Adipose tissue (tissue), 3 donors: ENCODE results near the gene ASAP2. TPM values are rescaled to one million over a fixed set of nuclear protein-coding genes. Genes with fewer than 3 reads are reported as not detected.

Experiments
- H3K27ac ChIP-seq: one replicate; pipeline ENCODE4 v1.5.1; 2013; ENCODE audit warnings: low read depth, low read length
- WGBS, 3 donors: extraction: QIAGEN DNeasy Blood & Tissue Kit; methylation state at CpG; one replicate each; pipeline ENCODE4 v1.1.7; 2013; 5-methylcytosine and 5-hydroxymethylcytosine counted together
- polyA plus RNA-seq, 3 donors: library from polyadenylated mRNA; stranded (reverse); fragments of 200-250 nt; gene quantifications; one replicate each; pipeline ENCODE4 v1.2.3, GENCODE V29; 2013
- donor health status: healthy with polysubstance abuse.
- donor health status: Bipolar disorder and iron deficiency.
- donor health status: healthy.

The ASAP2 gene
- polyA plus RNA-seq, 3 donors: 4.1 to 24.0 (median 12.5) TPM

DNA sequence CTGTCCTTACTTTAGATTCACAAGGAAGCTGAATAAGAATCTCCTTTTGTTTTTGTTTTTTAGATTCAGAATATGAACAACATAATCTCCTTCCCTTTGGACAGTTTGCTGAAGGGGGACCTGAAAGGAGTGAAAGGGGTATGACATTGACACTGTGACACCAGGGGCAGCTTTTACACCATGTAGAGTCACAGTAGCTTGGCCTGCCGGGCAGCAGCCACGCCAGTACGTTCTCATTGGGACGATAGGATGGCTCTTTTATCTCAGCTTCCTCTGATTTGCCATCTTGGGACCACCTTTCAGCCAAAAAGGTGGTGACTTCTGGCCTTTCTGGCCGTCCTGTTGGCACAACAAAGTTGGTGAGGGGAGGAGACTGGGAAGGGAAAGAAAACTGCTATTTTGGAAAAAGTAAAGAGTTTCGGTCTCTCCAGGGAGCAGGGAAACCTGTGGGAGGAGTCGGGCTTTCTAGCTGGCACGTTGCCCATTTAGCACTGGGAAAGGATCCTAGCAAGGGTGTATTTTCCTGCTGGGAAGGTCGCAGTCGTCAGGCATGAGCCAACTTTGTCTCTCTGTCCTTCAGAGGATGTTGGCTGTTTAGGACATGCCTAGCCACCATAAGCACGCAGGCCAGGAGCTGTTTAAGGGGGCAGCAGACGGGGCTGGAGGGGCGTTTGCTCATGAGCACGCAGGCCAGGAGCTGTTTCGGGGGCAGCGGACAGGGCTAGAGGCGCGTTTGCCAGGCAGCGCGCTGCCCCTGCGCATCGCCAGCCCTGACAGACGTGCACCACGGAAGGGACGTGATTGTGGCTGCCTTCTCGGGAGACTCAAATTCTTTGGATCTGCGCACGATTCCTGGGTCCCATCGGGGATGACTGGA lies 112.1 kb downstream of the ASAP2 start:
- H3K27ac ChIP-seq: no peak overlapping the region
- WGBS, 3 donors: 63 to 71% (median 65%) methylated on average over 29 of the region's 29 CpGs

DNA sequence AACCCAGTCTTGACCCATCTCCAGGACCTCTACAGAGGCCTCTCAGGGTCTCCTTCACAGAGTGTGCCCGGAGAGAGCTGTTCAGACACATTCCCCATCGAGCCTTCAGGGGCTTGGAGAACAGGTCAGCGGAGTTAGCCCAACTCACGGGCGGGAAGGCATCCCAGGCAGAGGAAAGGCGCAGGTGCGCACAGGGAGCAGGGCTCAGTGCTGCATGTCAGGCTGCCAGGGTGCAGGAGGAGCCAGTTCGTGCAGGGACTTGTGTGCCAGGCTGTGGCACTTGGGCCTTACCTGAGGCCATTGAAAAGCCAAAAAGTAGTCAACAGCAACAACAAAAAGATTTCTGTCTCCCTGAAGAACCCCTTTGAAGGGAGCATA lies 112.7 kb downstream of the ASAP2 start:
- H3K27ac ChIP-seq: no peak overlapping the region
- 90 to 94% (median 93%) methylated on average over 8 of the region's 8 CpGs for WGBS, 3 donors

DNA sequence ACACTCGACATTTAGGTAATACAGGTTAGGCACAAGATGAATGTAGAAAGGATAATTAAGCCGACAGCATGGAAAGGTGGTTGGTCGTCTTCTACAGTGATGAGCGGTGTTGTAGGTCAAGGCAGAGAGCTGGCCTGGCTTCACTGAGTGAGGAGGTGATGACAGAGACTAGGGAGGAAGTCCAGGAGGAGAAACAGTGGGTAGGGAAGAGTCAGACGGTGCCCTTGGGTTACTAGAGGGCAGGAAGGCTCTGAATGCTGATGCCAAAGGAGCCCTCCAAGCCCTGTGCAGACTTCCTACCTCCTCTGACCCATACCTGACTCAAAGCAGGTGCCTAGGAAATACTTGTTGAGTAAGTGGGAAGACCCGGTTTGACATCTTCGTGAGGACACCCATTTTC lies 116.0 kb downstream of the ASAP2 start:
- 87 to 93% (median 91%) methylated on average over 7 of the region's 7 CpGs for WGBS, 3 donors
- H3K27ac ChIP-seq: no peak overlapping the region

DNA sequence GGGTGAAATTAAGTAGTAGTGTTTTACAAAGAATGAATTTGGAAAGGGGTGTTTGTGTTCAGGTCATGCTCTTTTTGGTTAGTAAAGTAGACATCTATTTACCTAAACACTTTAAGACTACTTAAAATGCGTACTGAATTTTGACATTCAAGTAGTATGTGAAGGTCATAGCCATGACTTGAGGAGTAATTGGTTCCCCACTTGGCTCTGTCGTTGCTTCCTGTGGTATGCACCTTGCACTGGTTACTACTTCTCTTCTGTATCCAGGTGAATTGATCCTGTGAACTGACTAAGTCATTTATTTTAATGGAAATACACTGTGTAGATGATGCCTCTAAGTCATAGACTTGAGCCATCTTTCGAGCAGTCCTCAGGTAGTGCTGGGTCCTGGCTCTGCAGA lies 118.8 kb downstream of the ASAP2 start:
- WGBS, 3 donors: 82 to 85% (median 83%) methylated on average over 3 of the region's 3 CpGs
- H3K27ac ChIP-seq: no peak overlapping the region

DNA sequence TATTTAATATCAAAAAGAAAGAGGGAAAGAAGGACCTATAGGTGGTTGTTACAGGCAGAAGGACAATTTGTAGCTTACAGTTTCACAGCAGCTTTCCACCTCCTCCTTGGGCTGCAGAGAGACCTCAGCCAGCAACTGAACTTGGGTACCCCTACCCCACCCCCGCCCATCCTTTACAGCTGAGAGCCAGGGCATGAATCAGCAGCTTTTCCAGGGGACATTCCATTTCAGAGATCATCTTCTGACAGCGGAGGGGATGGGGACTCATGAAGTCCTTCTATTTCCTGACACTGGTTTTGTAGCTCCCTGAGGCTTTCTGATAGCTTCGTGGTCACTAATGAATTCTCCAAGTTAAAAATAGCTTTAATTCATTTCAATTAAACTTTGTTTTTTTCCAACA lies 120.4 kb downstream of the ASAP2 start:
- no peak overlapping the region for H3K27ac ChIP-seq
- WGBS, 3 donors: 58 to 84% (median 59%) methylated on average over 3 of the region's 3 CpGs

DNA sequence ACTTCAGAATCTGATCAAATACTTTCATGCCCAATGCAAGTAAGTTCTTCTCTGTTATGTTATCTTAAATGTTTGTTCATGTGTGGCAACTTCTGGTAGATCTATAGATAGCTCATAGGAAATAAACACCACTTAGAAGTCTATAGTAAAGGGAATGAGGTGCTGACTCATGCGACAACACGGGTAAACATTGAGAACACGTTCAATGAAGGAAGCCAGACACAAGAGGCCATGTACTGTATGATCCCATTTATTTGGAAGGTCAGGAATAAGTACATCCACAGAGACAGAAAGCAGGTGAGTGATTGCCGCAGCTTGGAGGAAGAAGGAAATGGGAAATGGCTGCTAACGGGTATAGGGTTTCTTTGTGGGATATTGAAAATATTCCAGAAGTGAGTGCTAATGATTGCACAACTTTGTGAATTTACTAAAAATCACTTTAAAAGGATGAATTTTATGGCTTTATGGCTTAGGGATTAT lies 121.3 kb downstream of the ASAP2 start:
- no peak overlapping the region for H3K27ac ChIP-seq
- WGBS, 3 donors: 48 to 69% (median 52%) methylated on average over 5 of the region's 5 CpGs

DNA sequence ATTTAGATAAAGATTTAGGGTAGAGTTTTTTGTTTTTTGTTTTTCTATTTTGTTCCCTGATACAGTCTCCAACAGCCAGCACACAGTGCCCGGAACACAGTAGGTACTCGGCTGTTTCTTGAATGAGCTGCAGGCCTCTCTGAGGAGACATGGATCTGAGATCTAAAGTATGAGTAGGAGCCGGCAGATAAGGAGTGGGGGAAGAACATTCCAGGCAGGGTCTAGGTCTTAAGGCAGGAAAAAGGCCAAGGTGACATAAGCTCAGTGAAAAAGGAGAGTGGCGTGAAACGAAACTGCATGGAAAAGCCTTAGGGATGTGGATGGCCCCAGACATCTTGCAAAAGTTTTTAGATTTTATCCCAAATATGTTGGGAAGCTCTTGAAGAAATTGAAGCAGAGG lies 122.3 kb downstream of the ASAP2 start:
- WGBS, 3 donors: 67 to 80% (median 69%) methylated on average over 5 of the region's 5 CpGs
- no peak overlapping the region for H3K27ac ChIP-seq

DNA sequence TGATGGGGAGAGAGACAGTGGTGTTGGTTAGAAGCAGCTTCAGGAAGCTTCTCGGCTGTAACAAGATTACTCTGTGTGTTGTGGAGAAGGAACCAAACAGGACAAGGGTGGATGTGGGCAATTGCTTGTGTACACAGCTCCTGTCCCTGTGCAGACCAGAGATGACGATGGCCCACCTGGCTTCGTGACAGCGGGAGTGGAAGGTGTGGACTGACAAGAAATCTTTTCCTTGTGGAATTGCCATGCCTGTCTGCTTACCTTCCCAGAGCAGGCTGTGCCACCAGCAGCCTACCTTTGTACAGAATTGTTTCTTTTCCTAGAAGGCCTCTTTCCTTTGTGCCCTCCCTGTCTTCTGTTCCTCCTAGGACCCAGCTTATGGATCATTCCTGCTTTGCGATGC lies 122.9 kb downstream of the ASAP2 start:
- H3K27ac ChIP-seq: no peak overlapping the region
- WGBS, 3 donors: 69 to 98% (median 77%) methylated on average over 5 of the region's 5 CpGs

DNA sequence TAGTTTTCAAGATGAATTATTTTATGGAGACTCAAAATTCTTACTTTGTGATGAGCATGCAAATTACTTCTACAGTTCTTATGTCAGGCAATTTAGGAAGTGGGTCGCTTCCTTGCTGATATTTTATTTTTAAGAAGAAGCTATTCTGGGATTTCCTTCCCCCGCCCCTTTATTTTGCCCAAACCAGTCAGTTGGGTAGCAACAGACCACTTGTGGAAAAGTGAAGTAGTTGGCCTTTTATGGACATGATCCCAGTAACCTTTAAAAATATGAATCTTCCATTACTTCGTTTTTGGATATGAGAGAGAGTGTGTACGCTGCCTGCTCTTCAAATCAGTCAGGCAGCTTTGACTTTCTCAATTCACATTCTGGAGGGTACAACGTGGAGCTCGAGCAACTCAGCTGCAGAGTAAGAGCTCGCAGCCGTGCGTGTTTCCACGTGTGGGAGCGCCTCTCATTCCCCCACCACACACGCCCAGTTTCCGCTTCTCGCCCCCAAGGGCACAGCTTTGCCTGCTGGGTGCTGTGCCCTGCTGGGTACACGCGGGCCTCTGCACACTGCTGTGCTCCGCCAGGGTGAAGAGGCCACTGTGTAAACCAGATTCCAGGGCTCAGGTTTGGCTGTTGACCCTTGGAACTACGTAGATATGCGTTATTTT lies 124.1 kb downstream of the ASAP2 start:
- WGBS, 3 donors: 64 to 80% (median 67%) methylated on average over 19 of the region's 19 CpGs
- H3K27ac ChIP-seq: no peak overlapping the region

DNA sequence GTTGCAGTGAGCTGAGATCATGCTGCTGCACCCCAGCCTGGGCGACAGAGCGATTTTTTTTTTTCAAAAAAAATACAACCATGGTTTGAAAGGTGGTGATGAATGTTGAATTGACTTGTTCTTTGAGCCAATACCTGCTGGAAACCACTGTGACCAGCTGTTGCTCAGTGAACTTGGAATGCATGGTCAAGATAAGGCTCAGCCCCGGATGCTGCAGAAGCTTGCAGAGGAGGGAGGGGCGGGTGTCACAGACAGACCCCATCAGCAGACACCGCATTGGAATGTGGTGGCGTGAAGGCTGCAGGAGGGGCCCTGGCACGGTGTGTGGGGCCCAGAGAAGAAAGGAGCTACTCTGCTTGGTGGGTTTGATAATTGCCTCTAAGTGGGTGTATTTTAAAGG lies 125.1 kb downstream of the ASAP2 start:
- no peak overlapping the region for H3K27ac ChIP-seq
- WGBS, 3 donors: 67 to 75% (median 70%) methylated on average over 7 of the region's 7 CpGs

DNA sequence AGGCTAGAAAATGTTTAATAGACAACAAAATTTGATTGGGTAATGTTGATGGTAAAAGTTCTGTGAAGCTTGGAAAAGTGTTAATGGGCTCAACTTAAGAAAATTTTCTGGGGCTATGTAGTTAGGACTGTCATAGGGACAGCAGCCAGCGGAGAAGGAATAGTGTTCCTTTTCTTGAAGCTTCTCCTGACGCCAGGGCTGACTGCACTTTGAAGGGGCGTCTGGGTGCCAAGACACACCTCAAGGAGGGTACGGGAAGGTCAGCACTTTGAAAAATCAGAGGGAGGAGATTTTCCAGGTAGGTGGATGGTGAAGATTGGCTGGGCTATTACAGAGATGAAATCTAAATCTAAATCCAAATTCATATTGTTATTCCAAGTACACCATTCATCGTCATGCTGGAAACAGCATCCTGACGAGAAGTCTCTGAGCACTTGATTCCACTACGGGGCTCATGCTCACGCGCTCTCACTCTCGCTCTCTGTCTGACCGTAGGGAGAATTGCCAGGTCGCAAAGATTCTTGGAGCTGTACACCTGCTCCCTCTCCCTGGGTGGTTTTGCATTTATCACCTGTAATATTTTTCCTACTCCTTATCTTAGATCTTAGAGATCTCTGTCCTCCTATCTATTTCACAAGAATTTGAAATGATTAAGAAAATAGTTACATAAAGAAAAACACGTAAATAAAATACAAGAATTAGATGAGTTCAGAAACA lies 125.7 kb downstream of the ASAP2 start:
- WGBS, 3 donors: 83 to 93% (median 90%) methylated on average over 13 of the region's 13 CpGs
- H3K27ac ChIP-seq: no peak overlapping the region

DNA sequence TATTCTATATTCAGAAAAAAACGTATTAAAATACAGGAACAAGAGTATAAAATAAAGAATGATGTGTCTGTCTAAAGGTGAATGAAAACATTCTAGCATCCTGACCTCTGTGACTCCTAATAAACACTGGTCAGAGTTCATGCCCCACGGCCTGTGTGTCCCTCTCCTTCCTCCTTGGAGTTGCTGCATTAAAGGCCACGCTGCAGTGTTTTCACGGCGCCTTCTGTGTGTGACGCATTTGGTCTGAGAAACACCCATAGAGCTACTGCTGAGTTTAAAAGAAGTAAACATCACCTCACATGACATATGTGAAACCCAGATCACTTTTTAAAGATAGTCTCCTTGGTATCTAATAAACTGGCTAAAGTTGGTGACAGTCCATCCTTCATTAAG lies 126.2 kb downstream of the ASAP2 start:
- 80 to 89% (median 88%) methylated on average over 6 of the region's 6 CpGs for WGBS, 3 donors
- no peak overlapping the region for H3K27ac ChIP-seq

DNA sequence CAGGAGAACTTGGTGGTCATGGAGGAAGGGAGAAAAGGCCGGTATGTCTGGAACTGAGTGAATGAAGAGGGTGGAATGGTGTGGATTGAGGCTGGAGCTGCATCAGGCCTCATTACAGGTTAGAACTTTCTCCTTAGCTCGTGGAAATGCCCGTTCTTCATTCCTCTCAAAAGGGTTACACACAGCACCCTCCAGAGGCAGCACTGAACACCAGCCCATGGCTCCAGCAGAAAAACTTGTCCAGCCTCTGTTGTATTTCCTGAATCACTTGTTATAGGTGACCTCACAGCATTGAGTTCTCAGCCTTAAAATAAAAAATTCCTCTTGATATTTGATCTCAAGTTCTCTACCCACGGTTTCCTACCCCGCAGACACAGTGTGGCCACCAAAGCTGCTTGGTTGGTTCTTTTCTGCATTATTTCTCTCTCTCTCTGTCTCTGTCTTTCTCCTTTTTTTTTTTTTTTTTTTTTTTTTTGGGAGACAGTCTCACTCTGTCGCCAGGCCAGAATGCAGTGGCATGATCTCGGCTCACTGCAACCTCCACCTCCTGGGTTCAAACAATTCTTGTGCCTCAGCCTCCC lies 127.1 kb downstream of the ASAP2 start:
- WGBS, 3 donors: 33 to 53% (median 41%) methylated on average over 7 of the region's 7 CpGs
- no peak overlapping the region for H3K27ac ChIP-seq

DNA sequence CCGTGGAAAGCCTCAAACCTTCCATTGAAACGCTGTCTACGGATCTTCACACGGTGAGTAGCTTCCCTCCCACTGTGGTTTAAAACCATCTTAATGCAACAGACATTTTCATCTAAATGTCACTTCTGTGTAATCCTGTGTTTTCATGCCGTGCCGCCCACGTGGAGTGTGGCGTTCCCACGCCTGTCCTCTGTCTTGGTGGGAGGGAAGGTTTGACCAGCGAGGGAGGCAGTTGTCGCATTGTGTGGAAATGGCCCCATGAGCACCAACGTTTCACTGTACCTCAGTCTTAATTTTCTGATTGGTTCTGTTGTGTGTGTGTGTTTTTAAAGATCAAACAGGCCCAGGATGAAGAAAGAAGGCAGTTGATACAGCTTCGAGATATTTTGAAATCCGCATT lies 128.1 kb downstream of the ASAP2 start:
- WGBS, 3 donors: 86 to 90% (median 88%) methylated on average over 14 of the region's 14 CpGs
- H3K27ac ChIP-seq: no peak overlapping the region

DNA sequence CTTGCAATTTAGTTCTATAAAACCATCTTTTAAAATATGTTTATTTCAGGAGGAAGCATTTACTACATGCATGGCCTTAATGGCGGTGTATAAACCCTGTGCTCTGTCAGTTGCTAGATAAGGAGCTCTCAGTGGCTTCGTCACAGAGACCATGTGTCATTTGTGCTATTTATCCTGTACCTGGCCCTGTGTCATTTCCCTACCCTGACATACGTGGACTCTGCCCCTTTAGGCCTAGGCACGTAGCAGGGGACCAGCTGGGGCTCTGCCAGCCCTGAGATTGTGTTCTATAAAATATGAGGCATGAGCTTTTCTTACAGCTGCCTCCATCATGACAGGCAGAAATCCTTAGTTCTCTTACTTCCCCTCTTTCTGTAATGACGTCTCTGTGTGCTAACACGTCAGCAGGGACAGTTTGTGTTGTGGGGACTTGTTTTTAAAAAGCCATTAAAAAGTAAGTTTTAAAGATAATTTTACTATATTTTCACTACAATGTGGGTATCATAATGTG lies 128.8 kb downstream of the ASAP2 start:
- H3K27ac ChIP-seq: no peak overlapping the region
- 74 to 77% (median 77%) methylated on average over 6 of the region's 6 CpGs for WGBS, 3 donors

DNA sequence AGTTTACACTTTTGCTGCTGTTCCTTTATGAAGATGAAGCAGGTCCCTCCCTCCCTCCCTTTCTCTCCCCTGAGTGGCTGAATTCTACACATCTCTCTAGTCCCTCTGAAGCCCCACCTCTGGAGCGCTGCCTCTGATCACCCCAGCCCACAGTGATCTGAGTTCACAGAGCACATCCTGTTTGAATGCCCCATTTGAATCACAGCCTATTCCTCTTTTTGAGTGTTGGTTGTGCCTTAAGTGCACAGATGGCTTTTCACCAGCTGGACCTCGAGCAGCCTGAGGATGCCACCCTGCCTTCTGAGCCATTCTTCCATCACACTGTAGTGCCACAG lies 129.6 kb downstream of the ASAP2 start:
- 42 to 67% (median 58%) methylated on average over 2 of the region's 2 CpGs for WGBS, 3 donors
- no peak overlapping the region for H3K27ac ChIP-seq

DNA sequence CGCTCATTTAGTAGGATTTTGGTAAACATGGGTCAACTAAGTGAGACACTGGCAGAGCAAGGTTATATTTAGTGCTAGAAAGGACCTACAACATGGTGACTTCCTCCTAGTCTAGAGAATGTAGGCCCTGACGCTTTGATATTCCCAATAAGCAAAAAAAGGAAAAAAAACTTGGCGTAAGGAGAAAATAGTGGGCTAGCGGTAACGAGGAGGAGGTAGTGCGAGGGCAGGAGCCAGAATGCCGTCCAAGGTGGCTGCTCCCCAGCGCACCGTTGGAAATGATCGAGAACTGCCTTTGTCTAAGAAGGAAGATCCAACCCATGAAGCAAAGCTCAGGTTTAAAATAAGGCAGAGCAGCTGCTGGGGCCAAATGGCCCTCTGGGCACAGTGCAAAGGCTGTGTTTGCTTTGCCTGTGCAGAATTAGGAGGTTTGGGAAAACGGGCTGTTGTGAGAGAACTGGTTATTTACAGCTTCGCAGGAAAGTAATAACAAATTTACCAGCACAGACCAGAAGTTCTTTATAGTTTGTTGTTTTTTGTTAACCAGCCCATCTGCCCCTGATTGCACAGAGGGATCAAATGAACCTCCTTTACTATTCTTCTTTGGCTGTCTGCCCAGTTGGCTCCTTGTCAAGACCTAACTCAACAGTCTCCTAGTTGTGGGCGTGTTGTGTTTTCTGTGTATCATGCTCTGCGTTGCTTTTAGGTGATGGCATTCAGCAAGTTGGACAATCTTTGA lies 130.1 kb downstream of the ASAP2 start:
- H3K27ac ChIP-seq: no peak overlapping the region
- 64 to 71% (median 65%) methylated on average over 14 of the region's 14 CpGs for WGBS, 3 donors

DNA sequence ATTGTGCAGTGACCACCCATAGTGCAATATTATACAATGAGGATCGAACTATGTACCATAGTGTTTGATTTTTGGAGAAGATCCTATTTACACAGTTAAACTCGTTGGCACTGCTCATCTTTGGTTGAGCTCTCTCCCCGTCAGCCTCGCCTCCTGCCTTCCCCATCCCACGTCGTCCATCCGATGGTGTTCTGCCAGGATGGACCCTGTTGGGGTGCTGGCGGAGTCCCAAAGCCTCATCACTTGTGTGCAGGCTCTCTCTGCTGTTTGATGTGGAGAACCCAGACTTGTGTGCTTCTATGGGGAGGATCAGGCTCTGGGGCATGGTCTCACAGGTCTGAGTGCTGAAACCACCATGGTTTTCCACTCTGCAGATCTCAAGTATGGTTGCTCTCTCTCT lies 131.3 kb downstream of the ASAP2 start:
- WGBS, 3 donors: 91 to 94% (median 91%) methylated on average over 8 of the region's 8 CpGs
- no peak overlapping the region for H3K27ac ChIP-seq
